HCEC 1CT (cell line): ENCODE results near the gene IKZF4.
A peak's percentile ranks its signal among the peaks of the same experiment; 100 is the strongest.
"Not testable (repeated sequence)": the region's sequence is repeated elsewhere in the genome, so short reads cannot be mapped to it uniquely, and the experiment has no call there.

Source experiments
- DNase-seq: peaks from one replicate; pipeline ENCODE4 v3.0.0-alpha.2; 2017

Gene IKZF4

GRCh38 chr12:55999999-56000540, 20.8 kb upstream of the IKZF4 start:
- DNase-seq, result not testable (repeated sequence)

- DNase-seq, result no peak
Measured at GRCh38 chr12:56001487-56002100, 19.2 kb upstream of the IKZF4 start.

GRCh38 chr12:56003376-56003775, 17.5 kb upstream of the IKZF4 start:
- not testable (repeated sequence) for DNase-seq

- DNase-seq, result no peak
Measured at GRCh38 chr12:56004211-56004610, 16.6 kb upstream of the IKZF4 start.

- DNase-seq, result no peak
Measured at GRCh38 chr12:56007564-56008559, 13.0 kb upstream of the IKZF4 start.

GRCh38 chr12:56010111-56010570, 10.7 kb upstream of the IKZF4 start:
- DNase-seq, result no peak

GRCh38 chr12:56011509-56012090, 9.2 kb upstream of the IKZF4 start:
- DNase-seq, result no peak

GRCh38 chr12:56013482-56013881, 7.4 kb upstream of the IKZF4 start:
- DNase-seq, result no peak

GRCh38 chr12:56014205-56014604, 6.6 kb upstream of the IKZF4 start:
- DNase-seq, result no peak

GRCh38 chr12:56017181-56017580, 3.7 kb upstream of the IKZF4 start:
- no peak for DNase-seq

- DNase-seq, result no peak
Measured at GRCh38 chr12:56018356-56018755, 2.5 kb upstream of the IKZF4 start.

GRCh38 chr12:56021889-56022497, 1.1 kb downstream of the IKZF4 start:
- no peak for DNase-seq

GRCh38 chr12:56028511-56029165, 7.8 kb downstream of the IKZF4 start:
- DNase-seq, result no peak

- peak; percentile 40 for DNase-seq
Measured at GRCh38 chr12:56029166-56029519, 8.3 kb downstream of the IKZF4 start.

- DNase-seq, result peak; percentile 60
Measured at GRCh38 chr12:56029666-56030293, 8.9 kb downstream of the IKZF4 start.

GRCh38 chr12:56031987-56032386, 11.1 kb downstream of the IKZF4 start:
- DNase-seq, result no peak

GRCh38 chr12:56034586-56035332, 13.9 kb downstream of the IKZF4 start:
- no peak for DNase-seq

- no peak for DNase-seq
Measured at GRCh38 chr12:56037161-56037560, 16.3 kb downstream of the IKZF4 start.

- no peak for DNase-seq
Measured at GRCh38 chr12:56038022-56038655, 17.3 kb downstream of the IKZF4 start.

GRCh38 chr12:56040151-56040550, 19.3 kb downstream of the IKZF4 start:
- no peak for DNase-seq
